HG02885 (cell line): ENCODE data around the gene ASIC4.

ENCODE experiments used
- ATAC-seq: cut with Tn5 transposase; IDR thresholded peaks from one replicate; pipeline ENCODE4 v1.9.1; 2021; ENCODE audit warnings: mild to moderate bottlenecking; ENCODE audit not compliant: unreplicated experiment, poor library complexity

The ASIC4 gene

GRCh38 chr2:219512524-219513216, 1.6 kb upstream of the ASIC4 start:
- ATAC-seq, result no peak

GRCh38 chr2:219513787-219514186, 495 bp upstream of the ASIC4 start:
- no peak for ATAC-seq

- ATAC-seq, result no peak
Measured at GRCh38 chr2:219514836-219515235, 554 bp downstream of the ASIC4 start.

- ATAC-seq, result no peak
Measured at GRCh38 chr2:219515874-219516629, 1.8 kb downstream of the ASIC4 start.

GRCh38 chr2:219516888-219517287, 2.6 kb downstream of the ASIC4 start:
- ATAC-seq, result no peak

- ATAC-seq, result no peak
Measured at GRCh38 chr2:219517954-219518778, 3.9 kb downstream of the ASIC4 start.

- ATAC-seq, result no peak
Measured at GRCh38 chr2:219519526-219519916, 5.2 kb downstream of the ASIC4 start.

- ATAC-seq, result no peak
Measured at GRCh38 chr2:219520079-219520478, 5.8 kb downstream of the ASIC4 start.

GRCh38 chr2:219521066-219521880, 7.0 kb downstream of the ASIC4 start:
- no peak for ATAC-seq

- ATAC-seq, result no peak
Measured at GRCh38 chr2:219522111-219523030, 8.1 kb downstream of the ASIC4 start.

GRCh38 chr2:219523031-219523671, 8.9 kb downstream of the ASIC4 start:
- no peak for ATAC-seq

- no peak for ATAC-seq
Measured at GRCh38 chr2:219524817-219525216, 10.5 kb downstream of the ASIC4 start.

GRCh38 chr2:219525533-219526232, 11.4 kb downstream of the ASIC4 start:
- ATAC-seq, result no peak

- ATAC-seq, result no peak
Measured at GRCh38 chr2:219526320-219527075, 12.2 kb downstream of the ASIC4 start.

GRCh38 chr2:219527076-219527394, 12.8 kb downstream of the ASIC4 start:
- ATAC-seq, result no peak

GRCh38 chr2:219527472-219527871, 13.2 kb downstream of the ASIC4 start:
- ATAC-seq, result no peak
